Heart right ventricle (tissue), 16 donors: ENCODE measurements around the gene JHY. TPM values are rescaled to one million over a fixed set of nuclear protein-coding genes. Genes with fewer than 3 reads are reported as not detected.
"Not testable (repeated sequence)": the region's sequence is repeated elsewhere in the genome, so short reads cannot be mapped to it uniquely, and the experiment has no call there.

ENCODE experiments used
- ATAC-seq, 8 donors: fragments of 200-7000 bp; cut with Tn5 transposase; one replicate each; pipeline ENCODE4 v1.9.1; 2020; ENCODE audit warnings: mild to moderate bottlenecking in 8 of 8, moderate library complexity in 8 of 8, moderate number of reproducible peaks in 1 of 8
- DNase-seq, 2 donors: peaks; one replicate each; pipeline ENCODE4 v3.0.0-alpha.2; 2020
- H3K27ac ChIP-seq, 10 donors: fragments of 200-600 bp; sonication (generic) in 2 of 10; one replicate each; pipeline versions ENCODE4 v1.5.0 to v1.8.0; 2020 to 2022; ENCODE audit warnings: mild to moderate bottlenecking in 3 of 10
- H3K27me3 ChIP-seq, 7 donors: fragments of 200-600 bp; one replicate each; pipeline ENCODE4 v1.8.0; 2021 to 2022; ENCODE audit warnings: mild to moderate bottlenecking in 2 of 7
- H3K36me3 ChIP-seq, 9 donors: fragments of 200-600 bp; sonication (generic) in 1 of 9; one replicate each; pipeline versions ENCODE4 v1.5.0 to v1.8.0; 2020 to 2022; ENCODE audit warnings: mild to moderate bottlenecking in 2 of 9
- H3K4me1 ChIP-seq, 9 donors: fragments of 200-600 bp; sonication (generic) in 1 of 9; one replicate each; pipeline versions ENCODE4 v1.5.0 to v1.8.0; 2020 to 2022; ENCODE audit warnings: mild to moderate bottlenecking in 4 of 9
- H3K4me3 ChIP-seq, 10 donors: fragments of 200-600 bp; sonication (generic) in 2 of 10; one replicate each; pipeline versions ENCODE4 v1.5.0 to v1.8.0; 2020 to 2022; ENCODE audit warnings: mild to moderate bottlenecking in 7 of 10, moderate library complexity in 2 of 10
- H3K9me3 ChIP-seq, 11 donors: fragments of 200-600 bp in 10 of 11; sonication (generic) in 2 of 11; one replicate each; pipeline versions ENCODE4 v1.5.0 to v1.8.0; 2013 to 2022; ENCODE audit warnings: mild to moderate bottlenecking in 2 of 11, control low read depth in 1 of 11, moderate library complexity in 1 of 11
- WGBS, 2 donors: extraction: QIAGEN DNeasy Blood & Tissue Kit; methylation state at CpG; one replicate each; pipeline ENCODE4 v1.1.7; 2013; ENCODE audit warnings: inconsistent platforms in 1 of 2; 5-methylcytosine and 5-hydroxymethylcytosine counted together
- intact Hi-C, 10 donors: fragments of 100-400 bp; cut with DNase I; formaldehyde crosslinking; loops; one replicate each; pipeline versions ENCODE4 v1.11.1 to v1.14.2; 2022
- polyA plus RNA-seq, 2 donors: library from polyadenylated mRNA; stranded (reverse); fragments of 200-250 nt; gene quantifications; one replicate each; pipeline ENCODE4 v1.2.3, GENCODE V29; 2013
- total RNA-seq, 10 donors: library from RNA; stranded (reverse); fragmentation: NEBNext Ultra II Directional in 3 of 10; extraction: Animal tissue kit (Norgen Biotek cat#: 25700) in 3 of 10; gene quantifications; one replicate each; pipeline versions ENCODE4 v1.2.1 to v1.2.4, GENCODE V29; 2021 to 2023
- TF ChIP-seq, protein P1 (sequence below), 9 donors: fragments of 200-600 bp; sonication (generic) in 2 of 9; IDR thresholded peaks; one replicate each; pipeline versions ENCODE4 v1.5.0 to v1.8.0; 2021 to 2022; ENCODE audit warnings: antibody characterized with exemption in 9 of 9, mild to moderate bottlenecking in 5 of 9, moderate library complexity in 1 of 9
- donor health status: Arrhythmogenic right ventricular cardiomyopathy.
- donor health status: ischemic (EF 13 %, LVEDD 7.1; RV severe dilation, severe dysfunction).
- donor health status: healthy with polysubstance abuse.
- donor health status: DM: no; HTN: yes; CAD: no.
- donor health status: DM: no; HTN: no; CAD: no.
- donor health status: ischemic (EF 25% LVEDD 6.9; RV normal size, moderate dysfunction).
- donor health status: ischemic (EF 25% LVEDD 5.7; RV mildly dilated, moderate dysfunction).
- donor health status: healthy.
- donor health status: DM: yes; HTN: yes; CAD: no.
- donor health status: Ischemic cardiomyopathy.
- donor health status: ischemic (EF 35%, LVEDD 5.7; RV mildly dilated, moderate dysfunction).
- donor health status: nonischemic (EF 11% LVEDD 7.7; RV severe dilation, severe dysfunction).
- donor health status: DM: yes; HTN: yes; CAD: no.
- donor health status: PGD.
- donor health status: ischemic (EF 29% LVEDD 5.4; RV normal size, mild dysfunction).
- donor health status: nonischemic (EF 23%, LVEDD 6.1; RV moderate dilation, normal function).

The JHY gene
- total and polyA plus RNA-seq, 12 donors, result 0.41 to 2.3 (median 1.7) TPM

DNA sequence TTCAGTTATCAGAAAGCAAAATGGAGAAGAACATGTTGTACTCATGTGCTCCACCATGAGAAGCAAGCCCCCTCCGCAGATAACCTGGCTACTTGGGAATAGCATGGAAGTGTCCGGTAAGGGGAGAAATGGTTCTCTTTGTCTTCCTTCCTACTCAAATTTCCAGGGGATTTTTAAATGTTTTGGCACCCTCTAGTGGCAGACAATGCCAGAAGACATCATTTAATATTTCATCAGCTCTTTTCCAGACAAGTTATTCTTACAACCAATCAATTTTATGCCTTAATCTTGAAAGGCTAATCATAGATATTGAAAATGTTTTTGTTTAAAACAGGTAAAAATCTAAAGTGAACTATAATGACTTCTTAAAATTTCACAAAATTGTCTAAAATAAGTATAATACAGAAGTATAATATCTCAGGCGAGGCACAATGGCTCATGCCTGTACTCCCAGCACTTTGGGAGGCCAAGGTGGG, 28.6 kb upstream of the JHY start:
- peak in 5 of 8 donors; percentile 16 to 75 (median 46) for ATAC-seq
- WGBS, 2 donors, result 32 to 35% methylated on average over 3 of the region's 3 CpGs
- no peak overlapping the region for H3K27ac ChIP-seq
- H3K9me3 ChIP-seq, result no peaks in the 10 kb centered on the region
- H3K27me3 ChIP-seq, result peaks cover 0 to 22% (median 4%) of the 10 kb centered on the region in 7 donors
- H3K4me3 ChIP-seq, result no peak overlapping the region
- intact Hi-C loops, result loop anchor here (1.0 to 10.0 kb wide), 12 partner anchors 42 to 273 kb away; no protein-coding TSS in a partner anchor
- TF ChIP-seq, protein P1, sequence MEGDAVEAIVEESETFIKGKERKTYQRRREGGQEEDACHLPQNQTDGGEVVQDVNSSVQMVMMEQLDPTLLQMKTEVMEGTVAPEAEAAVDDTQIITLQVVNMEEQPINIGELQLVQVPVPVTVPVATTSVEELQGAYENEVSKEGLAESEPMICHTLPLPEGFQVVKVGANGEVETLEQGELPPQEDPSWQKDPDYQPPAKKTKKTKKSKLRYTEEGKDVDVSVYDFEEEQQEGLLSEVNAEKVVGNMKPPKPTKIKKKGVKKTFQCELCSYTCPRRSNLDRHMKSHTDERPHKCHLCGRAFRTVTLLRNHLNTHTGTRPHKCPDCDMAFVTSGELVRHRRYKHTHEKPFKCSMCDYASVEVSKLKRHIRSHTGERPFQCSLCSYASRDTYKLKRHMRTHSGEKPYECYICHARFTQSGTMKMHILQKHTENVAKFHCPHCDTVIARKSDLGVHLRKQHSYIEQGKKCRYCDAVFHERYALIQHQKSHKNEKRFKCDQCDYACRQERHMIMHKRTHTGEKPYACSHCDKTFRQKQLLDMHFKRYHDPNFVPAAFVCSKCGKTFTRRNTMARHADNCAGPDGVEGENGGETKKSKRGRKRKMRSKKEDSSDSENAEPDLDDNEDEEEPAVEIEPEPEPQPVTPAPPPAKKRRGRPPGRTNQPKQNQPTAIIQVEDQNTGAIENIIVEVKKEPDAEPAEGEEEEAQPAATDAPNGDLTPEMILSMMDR (IDR thresholded peaks at IDR 0.05), result peak; percentile 71 to 83 (median 82)
- H3K4me1 ChIP-seq, result peaks cover 0 to 33% (median 0%) of the 10 kb centered on the region in 9 donors
- no peaks in the 10 kb centered on the region for H3K36me3 ChIP-seq
- peak in 1 of 2 donors; percentile 79 for DNase-seq

DNA sequence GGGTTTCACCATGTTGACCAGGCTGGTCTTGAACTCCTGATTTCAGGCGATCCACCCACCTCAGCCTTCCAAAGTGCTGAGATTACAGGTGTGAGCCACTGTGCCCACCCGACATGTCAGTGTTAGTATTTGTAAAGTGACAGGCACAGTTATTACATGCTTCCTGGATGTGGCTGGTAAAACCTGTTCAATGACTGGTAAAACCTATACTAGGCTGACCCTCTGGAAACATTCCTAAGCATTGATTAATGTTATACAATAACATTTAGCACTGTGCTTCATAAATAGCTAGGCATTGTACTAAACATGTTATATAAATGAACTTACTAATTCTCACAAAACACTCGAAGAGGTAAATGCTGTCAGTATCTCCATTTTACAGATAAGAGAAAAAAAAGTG, 20.9 kb upstream of the JHY start:
- no peak for DNase-seq
- TF ChIP-seq, protein P1 (IDR thresholded peaks at IDR 0.05), result no peak
- no peak for ATAC-seq
- 73% methylated on average over 3 of the region's 3 CpGs for WGBS, 2 donors
- H3K36me3 ChIP-seq, result no peaks in the 10 kb centered on the region
- H3K27me3 ChIP-seq, result peaks cover 0 to 48% (median 26%) of the 10 kb centered on the region in 7 donors
- peaks cover 0 to 16% (median 0%) of the 10 kb centered on the region in 9 donors for H3K4me1 ChIP-seq
- H3K9me3 ChIP-seq, result no peaks in the 10 kb centered on the region
- no peak overlapping the region for H3K4me3 ChIP-seq
- intact Hi-C loops, result loop anchor here in 6 of 10 donors (2.0 to 10.0 kb wide), 4 partner anchors 161 to 229 kb away; no protein-coding TSS in a partner anchor
- no peak overlapping the region for H3K27ac ChIP-seq

DNA sequence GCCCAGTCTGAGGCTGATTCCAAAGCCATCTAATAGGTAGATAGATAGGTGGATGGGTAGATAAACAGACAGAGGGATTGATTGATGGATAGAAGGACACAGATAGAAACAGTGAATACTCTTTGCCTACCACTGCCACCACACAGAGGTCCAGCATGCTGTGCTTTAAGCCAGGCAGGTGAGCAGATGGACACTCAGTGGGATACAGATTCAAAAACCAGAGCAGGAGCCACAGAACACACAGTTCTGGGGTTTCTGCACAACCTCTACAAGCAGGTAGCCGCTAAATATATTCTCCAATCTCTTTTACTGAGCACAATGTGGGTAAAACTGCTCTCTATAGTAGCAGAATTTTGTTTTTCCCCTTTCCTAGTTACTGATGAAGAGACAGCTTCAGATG, 20.5 kb upstream of the JHY start:
- 88 to 95% methylated on average over 1 of the region's 1 CpG for WGBS, 2 donors
- ATAC-seq, result no peak

DNA sequence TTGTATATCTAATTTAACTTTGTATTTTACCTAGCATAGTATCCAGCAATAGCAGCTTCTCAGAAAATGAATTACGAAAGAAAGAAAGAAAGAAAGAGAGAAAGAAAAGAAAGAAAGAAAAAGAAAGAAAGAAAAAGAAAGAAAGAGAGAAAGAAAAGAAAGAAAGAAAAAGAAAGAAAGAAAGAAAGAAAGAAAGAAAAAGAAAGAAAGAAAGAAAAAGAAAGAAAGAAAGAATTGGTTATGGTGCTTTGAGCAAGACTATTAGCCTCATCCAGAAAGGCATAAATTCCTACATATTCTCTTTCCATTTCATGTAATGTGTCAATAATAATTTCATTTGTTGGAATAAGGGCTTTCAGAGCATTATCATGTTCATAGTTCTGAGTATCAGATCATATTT, 19.4 kb upstream of the JHY start:
- peaks cover 0 to 53% (median 26%) of the 10 kb centered on the region in 7 donors for H3K27me3 ChIP-seq
- H3K9me3 ChIP-seq, H3K4me3 ChIP-seq, ATAC-seq, DNase-seq, H3K4me1 ChIP-seq, H3K27ac ChIP-seq, H3K36me3 ChIP-seq: not testable (repeated sequence)
- WGBS, 2 donors, result 56 to 79% methylated on average over 1 of the region's 1 CpG
- intact Hi-C loops, result loop anchor here in 7 of 10 donors (1.0 to 10.0 kb wide), 5 partner anchors 159 to 231 kb away; no protein-coding TSS in a partner anchor

More for the DNA sequence above, 20.5 kb upstream of the JHY start:
- peaks cover 0 to 11% (median 0%) of the 10 kb centered on the region in 9 donors for H3K4me1 ChIP-seq
- no peak overlapping the region for H3K27ac ChIP-seq
- no peaks in the 10 kb centered on the region for H3K9me3 ChIP-seq
- intact Hi-C loops, result loop anchor here in 6 of 10 donors (2.0 to 10.0 kb wide), 4 partner anchors 160 to 230 kb away; no protein-coding TSS in a partner anchor
- no peak for DNase-seq
- peaks cover 0 to 50% (median 26%) of the 10 kb centered on the region in 7 donors for H3K27me3 ChIP-seq
- TF ChIP-seq, protein P1 (IDR thresholded peaks at IDR 0.05), result no peak
- H3K36me3 ChIP-seq, result no peaks in the 10 kb centered on the region
- no peak overlapping the region for H3K4me3 ChIP-seq
